HG02623 (cell line): ENCODE results near the gene TSPYL4.

Experiments used
- ATAC-seq: cut with Tn5 transposase; IDR thresholded peaks from one replicate; pipeline ENCODE4 v1.9.1; 2021; ENCODE audit warnings: moderate library complexity; ENCODE audit not compliant: unreplicated experiment

The TSPYL4 gene

DNA sequence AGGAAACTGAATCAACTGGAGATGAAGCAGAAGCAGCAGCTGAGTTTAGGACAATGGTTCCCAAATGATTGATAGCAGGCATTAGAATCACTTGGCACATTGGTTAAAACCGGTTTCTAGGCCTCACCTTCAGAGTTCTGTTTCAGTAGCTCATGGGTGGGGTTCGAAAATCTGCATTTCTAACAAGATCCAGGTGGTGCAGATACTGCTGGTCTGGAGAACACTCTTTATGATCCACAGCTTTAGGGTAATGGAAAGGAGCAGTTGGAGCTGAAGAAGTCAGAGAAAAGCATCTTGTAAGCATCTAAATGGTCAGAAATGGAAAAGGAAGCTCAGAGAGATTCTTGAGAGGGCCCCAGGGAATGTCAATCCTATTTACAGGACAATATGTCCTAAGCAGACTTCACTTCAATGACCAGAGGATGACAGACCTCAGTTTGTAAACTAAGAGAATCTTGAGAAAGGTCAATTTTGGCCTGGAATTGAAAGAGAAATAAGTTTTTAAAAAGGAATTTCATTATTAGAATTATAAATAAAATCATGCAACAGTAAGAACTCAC, 17.4 kb upstream of the TSPYL4 start:
- ATAC-seq = no peak

DNA sequence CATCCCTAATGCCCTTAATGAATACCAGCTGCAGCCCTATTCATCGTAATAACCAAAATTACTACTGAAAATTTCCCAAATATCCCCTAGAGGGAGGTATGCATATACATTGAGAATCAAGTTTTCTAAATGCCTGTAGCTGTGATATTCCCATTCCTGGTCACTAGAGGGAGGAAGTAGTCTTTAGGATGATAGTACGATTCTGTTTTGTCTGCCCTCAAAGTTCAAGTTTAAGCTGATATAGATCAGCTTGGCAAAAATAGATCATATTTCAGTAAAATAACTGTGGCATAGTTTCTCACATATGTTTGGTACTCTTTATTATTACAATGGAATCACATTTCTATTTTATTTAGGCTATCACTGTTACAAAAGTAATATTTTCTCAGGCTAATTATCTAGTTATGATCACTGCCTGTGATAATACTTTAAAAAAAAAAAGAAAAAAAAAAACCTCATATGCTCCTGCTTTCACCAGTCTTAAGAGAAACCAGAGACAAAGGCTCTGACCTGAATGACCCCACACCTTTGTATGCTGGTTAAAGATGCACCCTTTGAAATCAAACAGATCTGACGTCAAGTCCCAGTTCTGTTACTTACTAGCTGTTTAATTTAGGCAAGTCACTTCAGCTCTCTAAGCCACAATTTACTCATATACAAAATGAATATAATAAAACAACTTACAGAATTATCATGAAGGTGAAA, 14.9 kb upstream of the TSPYL4 start:
- ATAC-seq = peak; percentile 83

DNA sequence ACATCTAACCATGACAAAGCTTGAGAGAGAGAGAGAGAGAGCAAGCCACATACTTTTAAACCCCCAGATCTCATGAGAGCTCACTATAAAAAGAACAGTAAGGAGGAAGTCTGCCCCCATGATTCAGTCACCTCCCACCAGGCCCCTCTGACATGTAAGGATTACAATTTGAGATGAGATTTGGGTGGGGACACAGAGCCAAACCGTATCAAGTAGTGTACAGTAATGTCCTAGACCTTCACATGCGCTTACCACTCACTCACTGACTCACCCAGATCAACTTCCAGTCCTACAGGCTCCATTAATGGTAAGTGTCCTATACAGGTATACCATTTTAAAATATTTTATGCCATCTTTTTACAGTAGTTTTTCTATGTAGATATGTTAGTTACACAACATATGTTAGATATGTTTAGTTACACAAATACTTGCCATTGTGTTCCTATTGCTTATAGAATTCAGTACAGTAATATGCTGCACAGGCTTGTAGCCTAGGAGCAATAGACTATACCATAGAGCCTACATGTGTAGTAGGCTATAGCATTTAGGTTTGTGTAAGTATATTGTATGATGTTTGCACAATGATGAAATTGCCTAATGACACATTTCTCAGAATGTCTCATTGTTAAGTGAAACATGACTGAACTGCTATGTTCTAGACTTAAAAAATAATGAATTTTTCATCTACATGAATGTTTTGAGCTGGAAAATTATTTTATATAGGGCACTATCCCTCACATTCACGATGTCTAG, 14.1 kb upstream of the TSPYL4 start:
- ATAC-seq = no peak

DNA sequence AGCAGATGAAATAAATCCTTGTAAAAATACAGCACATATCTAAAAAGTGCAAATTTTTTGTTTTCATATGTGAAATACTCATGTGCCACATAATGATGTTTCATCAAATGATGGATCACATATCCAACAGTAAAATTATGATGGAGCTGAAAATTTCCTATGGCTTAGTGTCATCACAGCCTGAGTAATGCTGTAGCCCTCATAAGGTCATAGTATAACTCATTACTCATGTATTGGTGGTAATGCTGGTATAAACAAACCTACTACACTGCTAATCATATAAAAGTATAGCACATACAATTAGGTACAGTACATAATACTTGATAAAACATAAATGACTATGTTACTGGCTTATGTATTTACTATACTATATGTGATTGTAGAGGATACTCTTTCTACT, 12.9 kb upstream of the TSPYL4 start:
- ATAC-seq = no peak

DNA sequence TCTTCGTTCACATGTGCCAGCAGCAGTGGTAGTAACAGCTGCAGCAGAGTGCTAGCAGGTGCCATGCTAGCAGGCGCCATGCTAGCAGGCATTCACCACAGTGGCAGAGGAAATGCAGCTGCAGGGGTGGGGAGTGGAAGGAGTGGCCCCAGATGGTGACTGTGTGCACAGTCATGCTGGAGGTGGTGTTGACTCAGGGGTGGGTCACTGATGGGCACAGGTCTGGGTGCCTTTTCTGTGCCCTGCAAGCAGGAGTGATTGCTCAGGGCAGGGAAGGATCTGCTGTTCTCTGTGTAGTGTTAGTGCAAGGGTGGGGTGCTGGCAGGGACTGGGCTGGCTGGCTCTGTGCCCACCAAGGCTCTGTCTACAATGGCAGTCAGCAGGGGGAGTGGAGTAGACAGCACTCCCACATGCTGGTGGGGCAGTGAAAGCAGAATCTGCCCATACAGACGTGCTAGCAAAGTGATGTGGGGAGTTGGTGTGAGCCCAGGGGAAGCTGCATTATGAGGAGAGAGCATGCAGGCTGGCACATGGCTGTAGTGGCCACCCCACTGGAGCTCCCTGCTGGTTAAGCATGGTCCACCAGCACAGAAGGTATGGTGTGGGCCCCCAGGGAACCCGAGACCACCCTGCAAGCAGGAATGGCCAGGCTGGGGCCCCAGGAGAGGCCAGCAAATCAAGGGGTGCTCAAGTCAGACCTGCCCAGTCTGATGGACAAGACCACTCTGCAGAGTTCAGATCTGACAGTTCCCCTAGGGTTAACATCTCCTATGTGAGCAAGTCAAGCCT, 11.4 kb upstream of the TSPYL4 start:
- ATAC-seq = no peak

DNA sequence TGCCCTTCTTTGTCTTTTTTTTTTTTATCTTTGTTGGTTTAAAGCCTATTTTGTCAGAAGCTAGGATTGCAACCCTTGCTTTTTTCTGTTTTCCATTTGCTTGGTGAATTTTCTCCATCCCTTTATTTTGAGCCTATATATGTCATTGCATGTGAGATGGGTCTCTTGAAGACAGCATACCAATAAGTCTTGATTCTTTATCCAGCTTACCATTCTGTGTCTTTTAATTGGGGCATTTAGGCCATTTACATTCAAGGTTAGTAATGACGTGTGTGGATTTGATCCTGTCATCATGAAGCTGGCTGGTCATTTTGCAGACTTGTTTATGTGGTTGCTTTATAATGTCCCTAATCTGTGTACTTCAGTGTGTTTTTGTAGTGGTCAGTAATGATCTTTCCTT, 9.5 kb upstream of the TSPYL4 start:
- ATAC-seq = no peak

DNA sequence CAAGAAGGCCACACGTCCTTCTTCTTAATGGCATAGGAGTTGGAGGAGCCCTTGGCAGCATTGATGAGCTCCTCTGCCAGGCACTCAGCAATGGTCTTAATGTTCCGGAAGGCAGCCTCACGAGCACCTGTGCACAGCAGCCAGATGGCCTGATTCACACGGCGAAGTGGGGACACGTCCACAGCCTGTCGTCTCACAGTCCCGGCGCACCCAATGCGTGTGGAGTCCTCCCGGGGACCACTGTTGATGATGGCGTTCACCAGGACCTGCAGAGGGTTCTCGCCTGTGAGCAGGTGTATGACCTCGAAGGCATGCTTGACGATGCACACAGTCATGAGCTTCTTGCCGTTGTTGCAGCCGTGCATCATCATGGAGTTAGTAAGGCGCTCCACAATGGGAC, 4.6 kb upstream of the TSPYL4 start:
- ATAC-seq = no peak

DNA sequence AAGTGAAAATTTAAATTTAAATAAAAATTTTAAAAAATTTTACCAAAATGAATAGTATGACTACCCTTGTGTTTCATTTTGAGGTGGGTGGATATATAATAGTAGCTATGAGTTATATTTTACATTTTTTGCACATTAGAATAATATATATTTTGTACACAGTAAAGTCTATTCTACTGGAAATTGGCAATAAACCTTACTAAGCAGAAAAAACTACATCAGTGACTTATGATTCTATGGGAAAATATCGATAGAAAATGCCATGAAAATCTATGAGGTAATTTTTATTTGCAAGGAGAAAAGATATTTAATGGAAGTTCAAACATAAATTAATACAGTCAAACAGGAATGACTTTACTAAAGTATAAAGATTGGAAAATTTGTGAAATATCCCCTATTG, 2.8 kb upstream of the TSPYL4 start:
- ATAC-seq = no peak

DNA sequence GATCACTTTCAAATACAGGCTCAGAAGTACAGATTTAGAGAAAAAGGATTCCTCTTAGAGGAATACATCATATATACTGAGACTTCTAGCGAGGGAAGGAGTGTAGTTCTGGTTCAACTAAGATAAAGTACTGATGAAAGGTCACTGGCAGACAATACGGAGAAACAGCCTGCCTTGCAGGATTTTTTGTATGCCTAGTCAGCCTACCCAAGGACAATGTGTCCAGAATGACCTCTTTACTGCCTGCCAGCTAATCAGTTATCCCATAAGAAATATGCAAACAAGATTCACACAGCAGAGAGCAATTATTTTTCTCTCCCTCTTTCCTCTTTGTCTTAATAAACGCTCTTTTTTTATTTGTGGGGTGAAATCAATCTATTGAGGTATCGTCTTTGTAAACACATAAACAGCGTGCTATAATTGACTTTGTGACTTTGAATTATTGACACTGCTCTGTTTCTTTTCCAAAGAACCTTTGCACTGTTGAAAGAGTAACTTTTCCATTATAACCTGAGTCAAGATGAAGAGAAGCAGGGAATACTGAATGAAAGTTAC, 1.4 kb upstream of the TSPYL4 start:
- ATAC-seq = no peak

DNA sequence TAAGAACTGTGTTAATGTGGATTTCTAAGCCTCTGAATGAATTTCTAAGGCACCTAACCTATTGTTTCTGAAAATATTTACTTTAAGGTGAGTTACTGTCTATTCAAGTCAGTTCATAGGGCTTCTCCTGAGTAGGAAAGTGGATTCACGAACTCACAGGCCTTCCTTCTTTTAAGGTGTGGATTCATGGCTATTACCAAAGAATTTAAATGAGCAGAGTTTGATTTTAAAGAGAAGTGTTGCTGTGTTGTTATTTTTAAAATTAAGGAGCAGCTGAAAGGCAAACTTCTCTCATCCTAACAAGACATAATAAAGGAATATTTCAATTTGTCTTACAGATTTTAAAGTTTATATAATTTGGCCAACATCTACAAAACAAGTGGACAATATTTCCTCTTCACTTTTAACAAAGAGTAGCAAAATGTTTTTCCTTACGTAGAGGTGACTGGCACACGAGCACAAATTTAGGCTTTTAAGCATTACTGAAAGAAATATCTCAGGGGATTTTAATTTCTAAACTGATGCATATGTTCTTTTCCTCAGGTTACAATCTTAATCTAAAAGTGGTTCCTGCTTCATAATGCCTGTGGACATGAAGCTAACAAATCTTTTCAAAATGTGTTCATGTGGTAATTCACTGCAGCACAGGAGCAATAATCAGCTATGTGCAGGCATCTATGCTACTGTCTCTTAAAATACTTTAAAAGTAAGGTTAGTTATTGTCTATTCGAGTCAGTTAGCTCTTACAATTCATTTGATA, 602 bp upstream of the TSPYL4 start:
- ATAC-seq = peak; percentile 23

DNA sequence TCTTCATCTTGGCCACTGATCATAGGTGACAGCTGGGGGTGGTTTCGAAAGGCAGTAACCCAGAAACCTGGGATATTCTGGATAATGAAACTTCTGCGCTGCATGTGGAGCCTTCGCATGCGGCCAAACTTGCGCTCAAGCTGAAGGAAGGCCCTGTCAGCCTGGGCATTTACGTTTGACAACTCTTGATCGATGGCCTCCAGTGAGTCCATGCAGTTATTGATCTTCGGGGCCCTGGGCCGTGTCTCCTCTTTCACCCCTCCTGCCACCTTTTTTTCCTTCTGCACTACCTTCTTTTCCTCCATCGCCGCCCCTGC, 729 bp downstream of the TSPYL4 start:
- no peak for ATAC-seq

DNA sequence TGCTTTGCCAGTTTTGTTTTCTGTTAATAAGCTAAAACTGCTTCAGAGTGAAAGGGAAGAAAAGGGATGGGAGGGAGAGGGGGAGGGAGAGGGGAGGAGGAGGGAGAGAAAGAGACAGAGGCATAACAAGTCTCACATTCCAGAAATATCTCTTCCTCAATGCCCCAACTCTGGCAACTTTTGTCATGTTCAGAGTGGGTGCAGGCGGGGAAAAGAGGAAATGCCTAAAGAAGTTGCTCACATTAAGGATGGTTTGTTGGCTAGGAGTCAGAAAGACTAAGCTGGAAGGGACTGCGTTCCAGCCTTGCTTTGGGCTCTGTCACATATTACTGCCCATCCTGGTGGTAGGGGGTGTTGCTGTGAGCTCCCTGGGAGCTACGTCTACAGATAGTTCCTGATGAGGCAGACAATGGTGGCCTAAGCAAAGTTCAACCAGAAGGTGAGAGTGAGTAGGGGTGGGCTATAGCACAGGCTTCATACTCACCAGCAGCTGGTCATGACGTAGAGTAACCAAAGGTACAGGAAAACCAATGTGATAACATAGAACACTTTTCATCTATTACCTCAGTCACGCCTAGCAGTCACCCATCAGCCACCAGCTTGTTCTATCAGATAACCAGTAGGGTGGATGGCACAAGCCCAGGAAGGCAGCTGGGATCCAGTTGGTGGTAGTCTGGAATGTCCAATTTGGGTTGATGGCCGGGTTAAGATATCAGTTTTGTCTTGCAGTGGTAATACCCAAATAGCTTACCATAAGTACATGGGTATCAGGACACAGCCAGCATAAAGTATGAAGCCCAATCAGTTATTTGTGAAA, 2.1 kb downstream of the TSPYL4 start:
- no peak for ATAC-seq

DNA sequence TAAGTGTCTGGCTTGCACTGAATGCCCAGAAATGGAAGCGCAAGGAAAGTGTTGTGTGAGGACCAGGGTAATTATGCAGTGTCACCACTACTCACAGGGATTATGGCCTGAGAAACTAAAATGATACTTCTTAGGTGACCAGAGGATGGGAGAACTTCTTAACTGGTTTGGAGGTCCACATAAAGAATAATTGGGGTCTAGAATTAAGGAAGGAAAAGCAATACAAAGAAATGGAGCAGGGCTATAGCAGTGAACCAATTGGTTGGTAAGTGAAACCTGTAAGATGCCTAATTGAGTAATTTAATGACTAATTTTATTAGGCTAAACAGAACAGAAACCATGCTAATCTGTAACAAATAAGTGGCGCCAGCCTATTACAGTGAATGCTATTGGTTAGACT, 5.3 kb downstream of the TSPYL4 start:
- ATAC-seq = no peak

DNA sequence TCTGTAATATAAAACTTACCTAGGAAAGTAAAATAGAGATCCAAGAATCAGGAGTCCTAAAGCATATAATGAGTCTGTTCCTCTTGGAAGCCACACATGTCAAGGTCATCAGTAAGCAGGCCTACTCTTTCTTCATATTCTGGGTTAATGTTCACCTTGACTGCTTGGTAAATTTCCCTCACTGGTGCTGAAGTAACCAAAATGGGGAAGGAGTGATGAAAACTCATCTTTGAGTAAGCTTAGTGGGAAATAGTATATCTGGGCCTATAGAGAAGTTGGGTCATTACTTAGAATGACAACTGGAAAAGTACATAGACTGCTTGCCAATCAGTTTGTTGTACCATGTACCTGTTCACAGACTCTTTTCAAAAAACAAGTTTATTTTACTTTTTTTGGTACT, 6.6 kb downstream of the TSPYL4 start:
- ATAC-seq = no peak

DNA sequence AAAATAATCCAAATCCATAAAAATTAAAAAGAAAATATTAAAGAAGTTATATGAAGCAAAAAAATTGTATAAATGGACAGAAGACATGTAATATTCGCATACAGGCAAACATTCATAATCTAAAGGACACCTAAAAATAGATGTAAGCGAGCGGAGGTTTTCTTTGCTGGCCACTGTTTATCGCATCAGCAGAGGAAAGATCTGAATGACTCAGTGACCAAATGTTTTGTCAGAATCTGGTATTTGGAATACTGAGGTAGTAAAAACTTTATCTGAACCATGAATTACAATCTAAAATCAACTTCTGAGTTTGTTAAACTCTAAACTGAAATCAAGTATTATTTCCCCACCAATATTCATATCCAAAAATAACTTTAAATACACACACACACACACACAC, 7.8 kb downstream of the TSPYL4 start:
- ATAC-seq = no peak

DNA sequence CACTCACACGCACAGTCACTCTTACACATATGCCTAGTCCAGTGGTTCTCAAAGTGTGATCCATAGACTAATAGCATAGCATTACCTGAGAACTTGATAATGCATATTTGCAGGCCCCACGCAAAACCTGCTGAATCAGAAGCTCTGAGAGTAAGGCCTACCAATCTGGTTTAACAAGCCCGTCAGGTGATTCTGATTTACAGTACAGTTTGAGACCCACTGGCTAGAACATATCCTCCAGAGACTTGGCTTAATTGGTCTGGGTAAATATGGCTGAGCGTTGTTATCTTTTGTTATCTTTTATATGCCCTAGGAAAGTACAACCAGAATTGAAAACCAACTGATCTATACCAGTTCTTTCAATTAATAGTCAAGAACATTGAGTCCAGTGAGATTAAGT, 9.6 kb downstream of the TSPYL4 start:
- ATAC-seq = no peak

DNA sequence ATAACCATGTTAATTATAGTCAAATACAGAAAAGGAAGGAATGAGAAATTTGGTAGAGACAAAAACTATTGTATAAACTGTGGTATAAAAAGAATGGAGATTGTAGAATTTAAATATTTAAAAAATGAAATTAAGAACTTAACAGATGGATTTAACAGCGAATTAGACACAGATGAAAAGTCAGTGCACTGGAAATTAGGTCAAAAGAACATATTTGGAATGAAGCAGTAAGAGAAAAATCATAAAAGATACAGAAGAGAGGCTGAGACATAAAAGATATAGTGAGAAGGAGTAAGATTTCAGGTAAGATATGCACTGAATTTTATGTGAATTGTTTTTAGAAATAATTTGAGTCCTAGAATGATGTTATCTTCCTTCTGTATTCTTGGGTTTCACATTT, 14.0 kb downstream of the TSPYL4 start:
- ATAC-seq = no peak

DNA sequence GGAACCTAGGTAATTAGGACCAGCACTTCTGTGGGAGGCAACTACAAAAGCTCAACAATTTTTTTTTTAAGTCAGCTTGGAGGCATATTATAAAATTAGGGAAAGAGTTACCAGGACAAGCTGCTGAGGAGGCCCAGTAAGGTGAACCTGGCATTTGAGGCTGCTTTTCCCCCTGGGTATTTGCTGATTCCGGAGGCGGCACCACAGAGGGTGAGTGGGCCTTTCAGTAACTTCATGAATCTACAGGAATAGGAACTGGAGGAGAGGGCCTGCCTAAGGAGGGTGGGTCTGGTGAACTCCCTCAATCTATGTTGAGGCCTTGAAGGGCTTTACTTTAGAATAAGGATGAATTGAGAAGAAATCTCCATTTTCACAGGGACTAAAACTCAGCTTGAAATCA, 14.6 kb downstream of the TSPYL4 start:
- ATAC-seq = no peak

DNA sequence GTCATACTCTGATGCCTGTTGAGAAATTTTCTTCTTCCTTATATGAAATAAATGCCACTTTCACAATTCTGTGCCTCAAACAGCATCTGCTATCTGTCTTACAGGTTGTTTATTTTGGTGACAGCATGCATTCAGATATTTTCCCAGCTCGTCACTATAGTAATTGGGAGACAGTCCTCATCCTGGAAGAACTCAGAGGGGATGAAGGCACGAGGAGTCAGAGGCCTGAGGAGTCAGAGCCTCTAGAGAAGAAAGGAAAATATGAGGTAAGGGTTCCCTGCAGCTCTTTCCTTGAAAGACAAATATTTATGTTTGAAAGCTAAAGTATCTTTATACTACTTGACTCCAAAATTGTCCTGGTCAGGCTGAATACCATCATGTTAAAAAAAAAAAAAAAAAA, 15.8 kb downstream of the TSPYL4 start:
- ATAC-seq = no peak

DNA sequence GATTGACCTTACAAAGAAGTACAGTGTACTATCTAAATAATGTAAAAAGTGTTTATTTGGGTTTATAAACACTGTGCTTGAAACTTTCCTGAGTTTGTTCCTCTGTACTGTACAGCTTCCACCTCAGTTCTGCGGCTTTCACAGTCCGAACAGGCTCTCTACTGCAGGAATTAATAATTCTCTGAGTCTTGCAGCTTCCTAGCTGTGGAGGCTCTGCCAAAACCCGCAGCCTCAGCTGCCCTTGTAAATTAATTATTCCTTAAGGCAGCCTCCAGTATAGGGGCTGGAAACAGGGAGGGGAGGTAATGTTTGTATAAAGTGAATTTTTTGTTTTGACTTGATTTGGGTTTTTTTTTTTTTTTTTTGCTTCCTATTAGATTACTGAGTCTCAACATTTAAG, 19.2 kb downstream of the TSPYL4 start:
- ATAC-seq = no peak
